ENCODE results near the gene WNT7B.

DNA sequence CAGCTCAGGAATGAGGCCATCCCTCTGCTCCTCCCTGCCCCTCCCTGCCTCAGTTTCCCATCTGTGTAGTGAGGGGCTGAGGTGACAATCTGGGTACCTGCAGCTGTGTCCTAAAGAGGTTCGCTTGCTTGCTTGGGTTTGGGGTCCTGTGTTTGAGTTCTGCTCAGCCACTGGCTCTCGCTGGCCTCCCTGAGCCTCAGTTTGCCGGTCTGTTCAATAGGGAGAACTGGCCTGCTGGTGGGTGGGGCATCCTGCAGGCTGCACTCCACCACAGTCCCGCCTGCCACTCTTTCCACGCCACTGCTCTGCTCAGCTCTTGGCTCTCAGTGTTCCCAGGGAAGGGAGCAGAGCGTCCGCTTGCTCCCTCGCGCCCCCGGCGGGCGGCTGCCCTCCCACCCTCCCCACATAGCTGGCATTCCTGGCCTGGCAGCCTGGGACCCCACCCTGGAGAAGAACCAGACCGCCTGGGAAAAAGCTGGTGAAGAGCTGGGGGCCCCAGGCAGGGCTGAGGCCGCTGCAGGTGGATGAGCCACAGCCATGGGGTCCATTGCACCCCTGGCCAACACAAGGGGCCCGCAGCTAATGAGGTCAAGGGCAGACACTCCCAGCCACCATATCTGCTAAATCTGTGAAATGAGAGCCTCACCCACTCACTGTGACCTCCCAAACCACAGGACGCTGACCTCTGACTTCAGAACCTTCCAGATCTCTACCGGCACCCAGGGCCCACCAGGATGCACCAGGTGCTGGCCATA is 15.1 kb downstream of the WNT7B start:
- TF ChIP-seq, protein P1, sequence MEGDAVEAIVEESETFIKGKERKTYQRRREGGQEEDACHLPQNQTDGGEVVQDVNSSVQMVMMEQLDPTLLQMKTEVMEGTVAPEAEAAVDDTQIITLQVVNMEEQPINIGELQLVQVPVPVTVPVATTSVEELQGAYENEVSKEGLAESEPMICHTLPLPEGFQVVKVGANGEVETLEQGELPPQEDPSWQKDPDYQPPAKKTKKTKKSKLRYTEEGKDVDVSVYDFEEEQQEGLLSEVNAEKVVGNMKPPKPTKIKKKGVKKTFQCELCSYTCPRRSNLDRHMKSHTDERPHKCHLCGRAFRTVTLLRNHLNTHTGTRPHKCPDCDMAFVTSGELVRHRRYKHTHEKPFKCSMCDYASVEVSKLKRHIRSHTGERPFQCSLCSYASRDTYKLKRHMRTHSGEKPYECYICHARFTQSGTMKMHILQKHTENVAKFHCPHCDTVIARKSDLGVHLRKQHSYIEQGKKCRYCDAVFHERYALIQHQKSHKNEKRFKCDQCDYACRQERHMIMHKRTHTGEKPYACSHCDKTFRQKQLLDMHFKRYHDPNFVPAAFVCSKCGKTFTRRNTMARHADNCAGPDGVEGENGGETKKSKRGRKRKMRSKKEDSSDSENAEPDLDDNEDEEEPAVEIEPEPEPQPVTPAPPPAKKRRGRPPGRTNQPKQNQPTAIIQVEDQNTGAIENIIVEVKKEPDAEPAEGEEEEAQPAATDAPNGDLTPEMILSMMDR (IDR thresholded peaks at IDR 0.05), result no peak
- TF ChIP-seq POLR2A (IDR thresholded peaks at IDR 0.05), result no peak
- no peak for TF ChIP-seq POLR2AphosphoS5 (IDR thresholded peaks at IDR 0.05)
